Adrenal gland (tissue), 12 donors: ENCODE results near the gene MINK1. TPM values are rescaled to one million over a fixed set of nuclear protein-coding genes. Genes with fewer than 3 reads are reported as not detected.
"Not testable (repeated sequence)": the region's sequence is repeated elsewhere in the genome, so short reads cannot be mapped to it uniquely, and the experiment has no call there.

Source experiments
- DNase-seq, 7 donors: peaks; one replicate each; pipeline ENCODE4 v3.0.0-alpha.2; 2019 to 2020
- H3K27ac ChIP-seq, 5 donors: fragments of 200-600 bp; sonication (generic) in 4 of 5; 1 replicate in 3 of 5; 2 replicates in 2 of 5; pipeline versions ENCODE4 v1.5.1 to v1.8.0; 2016 to 2020; ENCODE audit warnings: mild to moderate bottlenecking in 1 of 5
- H3K27me3 ChIP-seq: fragments of 200-600 bp; 2 replicates; pipeline ENCODE4 v1.8.0; 2021
- H3K36me3 ChIP-seq, 2 donors: fragments of 200-600 bp; replicated peaks in 1 of 2; 1 replicate in 1 of 2; 2 replicates in 1 of 2; pipeline versions ENCODE4 v1.5.1 to v1.8.0; 2018 to 2022
- H3K4me1 ChIP-seq, 2 donors: fragments of 200-600 bp; replicated peaks in 1 of 2; 1 replicate in 1 of 2; 2 replicates in 1 of 2; pipeline versions ENCODE4 v1.5.1 to v1.8.0; 2018 to 2021
- H3K4me3 ChIP-seq, 4 donors: fragments of 200-600 bp; sonication (generic) in 3 of 4; one replicate each; pipeline ENCODE4 v1.5.1; 2016 to 2018
- H3K9me3 ChIP-seq, 3 donors: fragments of 200-600 bp; sonication (generic) in 1 of 3; replicated peaks in 1 of 3; 1 replicate in 2 of 3; 2 replicates in 1 of 3; pipeline versions ENCODE4 v1.5.1 to v1.8.0; 2016 to 2021
- CTCF ChIP-seq, 6 experiments: fragments of 450-650 bp in 4 of 6; fragments of 200-600 bp in 2 of 6; sonication (generic) in 1 of 6; IDR thresholded peaks; 1 replicate in 5 of 6; 2 replicates in 1 of 6; pipeline versions ENCODE4 v1.5.1 to v1.8.0; 2016 to 2021; ENCODE audit warnings: antibody characterized with exemption in 6 of 6, mild to moderate bottlenecking in 2 of 6, moderate library complexity in 1 of 6
- POLR2A ChIP-seq, 2 donors: fragments of 450-650 bp; IDR thresholded peaks; one replicate each; pipeline ENCODE4 v1.6.1; 2017; ENCODE audit warnings: antibody characterized with exemption in 2 of 2, mild to moderate bottlenecking in 2 of 2, moderate library complexity in 1 of 2
- WGBS, 4 donors: extraction: QIAGEN DNeasy Blood & Tissue Kit in 2 of 4; methylation state at CpG; one replicate each; pipeline versions ENCODE4 v1.1.5 to v1.1.7; 2013 to 2017; 5-methylcytosine and 5-hydroxymethylcytosine counted together
- intact Hi-C, 2 donors: fragments of 100-400 bp; cut with DNase I; formaldehyde crosslinking; loops; one replicate each; pipeline versions ENCODE4 v1.14.1 to v1.15.0; 2022 to 2023
- polyA plus RNA-seq, 3 donors: library from polyadenylated mRNA; stranded (reverse); fragments of 200-250 nt in 2 of 3; fragments of 350-450 nt in 1 of 3; fragmentation: Illumina TruSeq in 1 of 3; extraction: RNeasy Lipid Tissue Mini Kit (QIAGEN cat#74804) in 1 of 3; gene quantifications; one replicate each; pipeline ENCODE4 v1.2.3, GENCODE V29; 2013 to 2014
- total RNA-seq, 9 donors: library from RNA; depleted of rRNA in 4 of 9; stranded (reverse); fragments of >200 nt in 4 of 9; fragments of 120-200 nt in 1 of 9; fragmentation: NEBNext Ultra II Directional in 1 of 9; extraction: Animal tissue kit (Norgen Biotek cat#: 25700) in 1 of 9; gene quantifications; one replicate each; pipeline versions ENCODE4 v1.1.0 to v1.2.4, GENCODE V29; 2013 to 2023
- donor health status: healthy with polysubstance abuse.
- donor health status: Bipolar disorder and iron deficiency.
- donor health status: DM: yes; HTN: yes; CAD: no.
- donor health status: DM: no; HTN: no; CAD: no.
- donor health status: DM: no; HTN: no; CAD: no.
- donor health status: DM: yes; HTN: yes; CAD: no.

Gene MINK1
- total and polyA plus RNA-seq, 12 donors = 21.5 to 135 (median 50.4) TPM

GRCh38 chr17:4901648-4902344 lies 68.7 kb downstream of the MINK1 start:
- WGBS, 4 donors = 50 to 77% (median 57%) methylated on average over 26 to 48 of the region's 48 CpGs

DNA sequence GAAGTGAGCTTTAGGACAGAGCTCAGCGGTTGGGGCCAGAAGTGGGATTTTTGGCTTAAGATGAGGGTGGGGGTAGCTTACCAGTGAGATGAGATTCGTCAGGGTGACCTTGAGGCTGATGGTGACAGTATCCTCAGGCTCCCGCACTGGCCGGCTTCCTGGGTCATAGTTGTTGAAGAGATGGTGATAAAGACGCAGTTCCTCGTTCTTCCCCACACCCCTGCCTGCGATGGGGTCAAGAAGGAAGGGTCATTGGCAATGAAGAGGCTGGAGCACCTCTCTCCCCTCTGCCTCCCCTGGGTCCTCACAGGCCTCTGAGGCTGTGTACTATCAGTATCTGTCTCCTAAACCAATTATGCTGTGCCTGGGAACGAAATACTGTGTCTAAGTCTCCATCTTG lies 69.4 kb downstream of the MINK1 start:
- Histone ChIP-seq H3K4me1 (peaks cover 0 to 9% of the 10 kb centered on the region in 2 donors), H3K4me3 (no peak overlapping the region), H3K9me3 (no peaks in the 10 kb centered on the region), H3K27ac (peak overlapping the region in 2 of 5 donors; percentile 1 to 41), H3K27me3 (no peaks in the 10 kb centered on the region), H3K36me3 (no peaks in the 10 kb centered on the region)
- 37 to 46% (median 40%) methylated on average over 8 of the region's 8 CpGs for WGBS, 4 donors
- intact Hi-C loops = loop anchor here in 1 of 2 donors (10.0 kb wide), 1 partner anchor 82 kb away; the partner anchor contains the start of gene CAMTA2
- no peak for TF ChIP-seq CTCF (IDR thresholded peaks at IDR 0.05)
- TF ChIP-seq POLR2A (IDR thresholded peaks at IDR 0.05) = no peak
- DNase-seq = no peak

More at GRCh38 chr17:4901648-4902344, 68.7 kb downstream of the MINK1 start:
- intact Hi-C loops = loop anchor here in 1 of 2 donors (10.0 kb wide), 1 partner anchor 83 kb away; the partner anchor contains the start of gene CAMTA2
- peak overlapping the region in 2 of 5 donors; percentile 34 to 41 for H3K27ac ChIP-seq
- no peaks in the 10 kb centered on the region for H3K9me3 ChIP-seq
- peaks cover 0 to 1% of the 10 kb centered on the region in 2 donors for H3K36me3 ChIP-seq
- H3K4me1 ChIP-seq = peaks cover 0 to 9% of the 10 kb centered on the region in 2 donors
- no peak overlapping the region for H3K4me3 ChIP-seq
- TF ChIP-seq POLR2A (IDR thresholded peaks at IDR 0.05) = no peak
- TF ChIP-seq CTCF (IDR thresholded peaks at IDR 0.05) = no peak
- H3K27me3 ChIP-seq = no peaks in the 10 kb centered on the region
- DNase-seq = peak in 3 of 7 donors; percentile 35 to 64 (median 61)

GRCh38 chr17:4903051-4903818 lies 70.1 kb downstream of the MINK1 start, which contains the start of gene CHRNE:
Gene CHRNE, minus strand, starts transcription at chr17:4903098. Its CDS starts 35 bp downstream, at chr17:4903063.
- H3K4me3 ChIP-seq = no peak within 1 kb of the TSS
- peak; percentile 64 to 92 (median 83) for DNase-seq
- H3K36me3 ChIP-seq = no peaks in the 10 kb centered on the region
- no peaks in the 10 kb centered on the region for H3K9me3 ChIP-seq
- no peaks in the 10 kb centered on the region for H3K27me3 ChIP-seq
- TF ChIP-seq POLR2A (IDR thresholded peaks at IDR 0.05) = no peak
- TF ChIP-seq CTCF (IDR thresholded peaks at IDR 0.05) = peak; percentile 64 to 83 (median 76)
- peaks cover 0 to 9% of the 10 kb centered on the region in 2 donors for H3K4me1 ChIP-seq
- intact Hi-C loops = loop anchor here in 1 of 2 donors (10.0 kb wide), 1 partner anchor 82 kb away; the partner anchor contains the start of gene CAMTA2
- H3K27ac ChIP-seq = peak within 1 kb of the TSS in 2 of 5 donors; percentile 1 to 41
- 15 to 23% (median 21%) methylated on average over 8 to 10 of the region's 10 CpGs for WGBS, 4 donors

- not testable (repeated sequence) for DNase-seq, H3K27ac ChIP-seq, H3K36me3 ChIP-seq, H3K9me3 ChIP-seq, H3K27me3 ChIP-seq, H3K4me1 ChIP-seq, H3K4me3 ChIP-seq
- intact Hi-C loops = loop anchor here in 1 of 2 donors (10.0 kb wide), 1 partner anchor 78 kb away; the partner anchor contains the start of gene CAMTA2
Measured at GRCh38 chr17:4906642-4907041, 73.5 kb downstream of the MINK1 start.
